WTC11 (cell line): Measurements from ENCODE around the gene MYO19.

ENCODE experiments used
- NFYB ChIP-seq: sonication (generic); formaldehyde crosslinking; conservative IDR thresholded peaks from 2 replicates; pipeline ENCODE4 v1.8.0; 2022; ENCODE audit warnings: low read depth, missing genetic modification reagents
- NR1H2 ChIP-seq: sonication (generic); formaldehyde crosslinking; IDR thresholded peaks from 2 replicates; pipeline ENCODE4 v1.9.0; 2021; ENCODE audit warnings: mild to moderate bottlenecking, moderate library complexity, missing genetic modification reagents
- SMAD4 ChIP-seq: sonication (generic); formaldehyde crosslinking; IDR thresholded peaks from 2 replicates; pipeline ENCODE4 v1.8.0; 2022; ENCODE audit warnings: mild to moderate bottlenecking, missing genetic modification reagents
- TF ChIP-seq, protein P1 (sequence below): sonication (generic); formaldehyde crosslinking; IDR thresholded peaks from 2 replicates; pipeline ENCODE4 v1.8.0; 2023; ENCODE audit warnings: missing genetic modification reagents, mild to moderate bottlenecking, borderline replicate concordance
- TF ChIP-seq, protein P2 (sequence below): fragments of 200-600 bp; IDR thresholded peaks from 2 replicates; pipeline ENCODE4 v1.8.0; 2022; ENCODE audit warnings: antibody characterized with exemption
- TF ChIP-seq, protein P3 (sequence below): sonication (generic); formaldehyde crosslinking; IDR thresholded peaks from 2 replicates; pipeline ENCODE4 v1.8.0; 2022; ENCODE audit warnings: mild to moderate bottlenecking, missing genetic modification reagents
- TF ChIP-seq, protein P4 (sequence below): sonication (generic); formaldehyde crosslinking; IDR thresholded peaks from 2 replicates; pipeline ENCODE4 v1.8.0; 2022; ENCODE audit warnings: mild to moderate bottlenecking, missing genetic modification reagents

DNA sequence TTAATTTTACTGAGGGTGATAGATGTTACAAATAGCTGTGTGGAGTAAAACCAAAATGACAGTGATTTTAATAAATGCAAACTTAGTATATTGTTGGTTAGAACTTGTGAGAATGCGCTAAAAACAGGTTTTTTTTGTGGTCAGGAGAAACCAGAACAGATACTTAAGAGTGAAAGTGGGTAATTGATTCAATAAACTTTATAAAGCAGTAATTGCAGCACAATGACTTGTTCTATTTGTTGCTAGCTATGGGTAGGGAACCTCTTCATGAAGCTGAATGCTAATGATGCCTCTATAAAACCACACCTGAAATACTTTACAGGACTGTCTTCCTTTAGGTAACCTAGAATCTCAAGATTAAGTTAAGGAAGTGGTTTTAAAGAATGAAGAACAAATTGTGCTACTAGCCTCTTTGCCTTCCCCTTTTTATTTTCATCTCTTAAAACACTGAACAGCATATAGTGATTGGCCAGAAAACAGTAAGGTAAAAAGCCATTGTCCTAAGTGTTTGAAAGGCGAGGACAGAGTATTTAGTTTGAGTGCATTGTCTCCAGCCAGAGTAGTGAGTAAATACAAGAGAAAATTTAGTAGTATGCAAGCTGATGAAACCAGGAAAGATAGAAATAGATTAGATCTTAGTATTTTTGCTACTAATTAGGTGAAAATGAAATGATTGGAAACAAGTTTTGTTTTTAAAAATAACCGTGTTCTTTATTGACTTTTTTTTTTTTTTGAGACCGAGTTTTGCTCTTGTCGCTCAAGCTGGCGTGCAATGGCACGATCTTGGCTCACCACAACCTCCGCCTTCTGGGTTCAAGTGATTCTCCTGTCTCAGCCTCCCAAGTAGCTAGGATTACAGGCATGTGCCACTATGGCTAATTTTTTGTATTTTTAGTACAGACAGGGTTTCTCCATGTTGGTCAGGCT, 16.1 kb upstream of the MYO19 start:
- TF ChIP-seq NFYB (CRISPR knock-in tag) (no peak), SMAD4 (CRISPR knock-in tag) (no peak), NR1H2 (no peak)
- TF ChIP-seq, protein P1, sequence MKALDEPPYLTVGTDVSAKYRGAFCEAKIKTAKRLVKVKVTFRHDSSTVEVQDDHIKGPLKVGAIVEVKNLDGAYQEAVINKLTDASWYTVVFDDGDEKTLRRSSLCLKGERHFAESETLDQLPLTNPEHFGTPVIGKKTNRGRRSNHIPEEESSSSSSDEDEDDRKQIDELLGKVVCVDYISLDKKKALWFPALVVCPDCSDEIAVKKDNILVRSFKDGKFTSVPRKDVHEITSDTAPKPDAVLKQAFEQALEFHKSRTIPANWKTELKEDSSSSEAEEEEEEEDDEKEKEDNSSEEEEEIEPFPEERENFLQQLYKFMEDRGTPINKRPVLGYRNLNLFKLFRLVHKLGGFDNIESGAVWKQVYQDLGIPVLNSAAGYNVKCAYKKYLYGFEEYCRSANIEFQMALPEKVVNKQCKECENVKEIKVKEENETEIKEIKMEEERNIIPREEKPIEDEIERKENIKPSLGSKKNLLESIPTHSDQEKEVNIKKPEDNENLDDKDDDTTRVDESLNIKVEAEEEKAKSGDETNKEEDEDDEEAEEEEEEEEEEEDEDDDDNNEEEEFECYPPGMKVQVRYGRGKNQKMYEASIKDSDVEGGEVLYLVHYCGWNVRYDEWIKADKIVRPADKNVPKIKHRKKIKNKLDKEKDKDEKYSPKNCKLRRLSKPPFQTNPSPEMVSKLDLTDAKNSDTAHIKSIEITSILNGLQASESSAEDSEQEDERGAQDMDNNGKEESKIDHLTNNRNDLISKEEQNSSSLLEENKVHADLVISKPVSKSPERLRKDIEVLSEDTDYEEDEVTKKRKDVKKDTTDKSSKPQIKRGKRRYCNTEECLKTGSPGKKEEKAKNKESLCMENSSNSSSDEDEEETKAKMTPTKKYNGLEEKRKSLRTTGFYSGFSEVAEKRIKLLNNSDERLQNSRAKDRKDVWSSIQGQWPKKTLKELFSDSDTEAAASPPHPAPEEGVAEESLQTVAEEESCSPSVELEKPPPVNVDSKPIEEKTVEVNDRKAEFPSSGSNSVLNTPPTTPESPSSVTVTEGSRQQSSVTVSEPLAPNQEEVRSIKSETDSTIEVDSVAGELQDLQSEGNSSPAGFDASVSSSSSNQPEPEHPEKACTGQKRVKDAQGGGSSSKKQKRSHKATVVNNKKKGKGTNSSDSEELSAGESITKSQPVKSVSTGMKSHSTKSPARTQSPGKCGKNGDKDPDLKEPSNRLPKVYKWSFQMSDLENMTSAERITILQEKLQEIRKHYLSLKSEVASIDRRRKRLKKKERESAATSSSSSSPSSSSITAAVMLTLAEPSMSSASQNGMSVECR (CRISPR knock-in tag): no peak
- TF ChIP-seq, protein P2, sequence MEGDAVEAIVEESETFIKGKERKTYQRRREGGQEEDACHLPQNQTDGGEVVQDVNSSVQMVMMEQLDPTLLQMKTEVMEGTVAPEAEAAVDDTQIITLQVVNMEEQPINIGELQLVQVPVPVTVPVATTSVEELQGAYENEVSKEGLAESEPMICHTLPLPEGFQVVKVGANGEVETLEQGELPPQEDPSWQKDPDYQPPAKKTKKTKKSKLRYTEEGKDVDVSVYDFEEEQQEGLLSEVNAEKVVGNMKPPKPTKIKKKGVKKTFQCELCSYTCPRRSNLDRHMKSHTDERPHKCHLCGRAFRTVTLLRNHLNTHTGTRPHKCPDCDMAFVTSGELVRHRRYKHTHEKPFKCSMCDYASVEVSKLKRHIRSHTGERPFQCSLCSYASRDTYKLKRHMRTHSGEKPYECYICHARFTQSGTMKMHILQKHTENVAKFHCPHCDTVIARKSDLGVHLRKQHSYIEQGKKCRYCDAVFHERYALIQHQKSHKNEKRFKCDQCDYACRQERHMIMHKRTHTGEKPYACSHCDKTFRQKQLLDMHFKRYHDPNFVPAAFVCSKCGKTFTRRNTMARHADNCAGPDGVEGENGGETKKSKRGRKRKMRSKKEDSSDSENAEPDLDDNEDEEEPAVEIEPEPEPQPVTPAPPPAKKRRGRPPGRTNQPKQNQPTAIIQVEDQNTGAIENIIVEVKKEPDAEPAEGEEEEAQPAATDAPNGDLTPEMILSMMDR: no peak
- TF ChIP-seq, protein P3, sequence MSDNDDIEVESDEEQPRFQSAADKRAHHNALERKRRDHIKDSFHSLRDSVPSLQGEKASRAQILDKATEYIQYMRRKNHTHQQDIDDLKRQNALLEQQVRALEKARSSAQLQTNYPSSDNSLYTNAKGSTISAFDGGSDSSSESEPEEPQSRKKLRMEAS (CRISPR knock-in tag): no peak
- TF ChIP-seq, protein P4, sequence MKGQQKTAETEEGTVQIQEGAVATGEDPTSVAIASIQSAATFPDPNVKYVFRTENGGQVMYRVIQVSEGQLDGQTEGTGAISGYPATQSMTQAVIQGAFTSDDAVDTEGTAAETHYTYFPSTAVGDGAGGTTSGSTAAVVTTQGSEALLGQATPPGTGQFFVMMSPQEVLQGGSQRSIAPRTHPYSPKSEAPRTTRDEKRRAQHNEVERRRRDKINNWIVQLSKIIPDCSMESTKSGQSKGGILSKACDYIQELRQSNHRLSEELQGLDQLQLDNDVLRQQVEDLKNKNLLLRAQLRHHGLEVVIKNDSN (CRISPR knock-in tag): no peak
